Measurements from ENCODE around the gene PRRX1.

PRRX1 gene

DNA sequence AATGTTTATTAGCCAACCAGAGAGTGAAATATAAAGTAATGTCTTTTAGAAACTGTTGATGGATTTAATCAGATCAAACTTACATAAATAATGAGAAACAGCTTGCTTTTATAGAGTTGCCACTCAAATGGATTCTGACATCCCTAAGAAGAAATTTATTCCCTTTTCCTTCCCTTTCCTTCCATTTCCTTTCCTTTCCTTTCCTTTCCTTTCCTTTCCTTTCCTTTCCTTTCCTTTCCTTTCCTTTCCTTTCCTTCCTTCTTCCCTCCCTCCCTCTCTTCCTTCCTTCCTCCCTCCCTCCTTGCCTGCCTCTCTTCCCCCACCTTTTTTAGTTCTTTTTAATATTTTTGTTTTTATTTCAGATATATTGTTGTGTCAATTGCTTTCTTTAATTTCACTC is 27.3 kb downstream of the PRRX1 start:
- TF ChIP-seq, protein P1, sequence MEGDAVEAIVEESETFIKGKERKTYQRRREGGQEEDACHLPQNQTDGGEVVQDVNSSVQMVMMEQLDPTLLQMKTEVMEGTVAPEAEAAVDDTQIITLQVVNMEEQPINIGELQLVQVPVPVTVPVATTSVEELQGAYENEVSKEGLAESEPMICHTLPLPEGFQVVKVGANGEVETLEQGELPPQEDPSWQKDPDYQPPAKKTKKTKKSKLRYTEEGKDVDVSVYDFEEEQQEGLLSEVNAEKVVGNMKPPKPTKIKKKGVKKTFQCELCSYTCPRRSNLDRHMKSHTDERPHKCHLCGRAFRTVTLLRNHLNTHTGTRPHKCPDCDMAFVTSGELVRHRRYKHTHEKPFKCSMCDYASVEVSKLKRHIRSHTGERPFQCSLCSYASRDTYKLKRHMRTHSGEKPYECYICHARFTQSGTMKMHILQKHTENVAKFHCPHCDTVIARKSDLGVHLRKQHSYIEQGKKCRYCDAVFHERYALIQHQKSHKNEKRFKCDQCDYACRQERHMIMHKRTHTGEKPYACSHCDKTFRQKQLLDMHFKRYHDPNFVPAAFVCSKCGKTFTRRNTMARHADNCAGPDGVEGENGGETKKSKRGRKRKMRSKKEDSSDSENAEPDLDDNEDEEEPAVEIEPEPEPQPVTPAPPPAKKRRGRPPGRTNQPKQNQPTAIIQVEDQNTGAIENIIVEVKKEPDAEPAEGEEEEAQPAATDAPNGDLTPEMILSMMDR (IDR thresholded peaks at IDR 0.05; ENCODE audit: low read length, missing control alignments): no peak
- no peak overlapping the region for H3K4me3 ChIP-seq (replicated peaks; ENCODE audit: low read depth, low read length)
- DNase-seq (ENCODE audit: low read depth): no peak

DNA sequence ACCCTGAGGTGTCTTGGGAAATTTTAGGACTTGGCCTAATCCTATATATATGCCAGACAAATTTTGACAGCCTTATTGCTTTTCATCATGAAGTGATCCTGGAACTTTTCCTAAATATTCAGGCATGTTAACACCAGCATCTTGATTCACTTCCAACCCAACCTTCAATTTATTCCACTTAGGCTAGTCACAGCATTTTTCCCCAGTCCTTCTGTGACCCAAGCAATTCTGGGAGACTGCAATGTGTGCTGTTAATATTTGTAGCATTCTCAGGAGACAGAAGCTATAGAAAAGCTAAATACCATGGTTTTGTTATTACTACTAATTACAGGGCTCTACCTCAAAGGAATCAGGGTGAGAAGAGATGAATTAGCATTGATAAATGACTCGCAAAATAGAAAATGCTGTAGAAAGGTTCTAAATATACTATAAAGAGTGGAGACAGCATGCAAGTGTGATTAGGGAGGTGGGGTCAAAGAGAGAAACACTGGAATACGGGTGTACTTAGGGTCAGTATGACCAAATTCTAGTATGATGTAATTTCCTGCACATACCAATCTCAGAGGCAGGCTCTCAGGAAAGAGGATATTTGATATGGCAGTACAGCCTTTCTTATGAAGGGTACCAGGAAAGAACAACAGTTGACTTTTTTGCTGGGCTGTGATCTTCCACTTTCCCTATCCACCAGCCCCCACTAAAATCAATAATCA is 29.1 kb downstream of the PRRX1 start:
- no peak overlapping the region for H3K4me3 ChIP-seq (replicated peaks; ENCODE audit: low read depth, low read length)
- DNase-seq (ENCODE audit: low read depth): peak; percentile 87

DNA sequence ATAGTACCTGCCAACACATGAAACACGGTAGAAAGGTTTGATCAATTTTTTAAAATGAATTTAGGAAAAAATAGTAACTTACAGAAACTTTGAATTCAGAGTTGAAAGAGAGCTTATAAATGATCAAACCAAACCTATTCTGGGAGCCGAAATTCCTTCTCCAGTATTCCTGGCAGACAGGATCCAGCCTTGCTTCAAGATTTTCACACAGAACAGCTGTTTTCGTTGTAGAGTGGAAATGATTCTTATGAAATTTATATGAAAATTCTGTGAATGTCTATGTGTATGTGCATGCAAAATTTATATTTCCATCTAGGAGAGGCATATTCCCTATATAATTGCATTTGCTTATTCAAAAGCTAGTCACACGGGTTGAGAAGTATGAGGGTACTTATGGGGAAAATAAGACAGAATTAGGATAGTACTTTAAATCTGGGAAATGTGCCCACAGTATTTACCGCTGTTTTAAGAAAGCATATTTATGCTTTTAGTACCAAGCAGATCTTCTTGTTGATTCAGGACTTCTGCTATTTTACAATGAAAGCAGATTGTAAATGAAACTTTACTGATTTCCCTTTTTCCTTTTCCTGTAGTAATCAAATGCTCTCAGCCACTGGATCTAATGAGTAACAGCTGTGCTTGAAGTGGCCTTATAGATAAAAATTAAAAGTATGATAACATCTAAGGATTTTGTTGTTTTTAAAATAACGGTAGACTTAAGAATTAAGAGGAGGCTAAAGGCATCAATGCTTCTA is 30.4 kb downstream of the PRRX1 start:
- peak overlapping the region; percentile 17 for H3K4me3 ChIP-seq (replicated peaks; ENCODE audit: low read depth, low read length)
- DNase-seq (ENCODE audit: low read depth): no peak
- TF ChIP-seq, protein P1 (IDR thresholded peaks at IDR 0.05; ENCODE audit: low read length, missing control alignments): no peak

More for the DNA sequence above, 29.1 kb downstream of the PRRX1 start:
- TF ChIP-seq, protein P1 (IDR thresholded peaks at IDR 0.05; ENCODE audit: low read length, missing control alignments): no peak

DNA sequence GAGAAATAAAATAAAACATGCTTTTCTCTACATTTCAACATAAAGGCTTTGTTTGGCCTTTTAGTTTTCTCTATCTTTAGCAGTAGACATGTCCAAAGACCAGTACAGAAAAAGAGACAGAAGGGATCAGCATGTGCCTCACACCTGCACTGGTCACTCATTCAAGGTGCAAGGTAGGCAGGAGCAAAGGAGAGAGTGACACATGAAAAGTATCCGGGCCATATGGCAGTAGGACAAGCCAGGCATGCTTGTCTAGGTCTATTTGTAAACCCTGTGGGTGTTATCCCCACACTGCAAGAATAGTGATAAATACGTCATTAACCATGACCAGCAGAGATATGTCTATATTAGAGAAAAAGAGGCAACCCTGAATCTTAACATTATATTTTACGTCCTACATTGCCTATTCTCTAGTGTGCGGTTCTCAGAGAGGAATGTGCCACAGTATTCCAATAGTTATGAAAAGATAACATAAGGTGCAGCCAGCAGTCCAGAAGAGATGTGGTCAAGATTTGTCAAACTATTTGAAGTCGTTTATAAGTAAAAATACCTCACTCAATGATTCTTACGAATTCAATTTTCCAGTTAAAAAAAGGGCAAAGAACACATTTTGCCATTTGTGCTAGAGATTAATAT is 32.1 kb downstream of the PRRX1 start:
- TF ChIP-seq, protein P1 (IDR thresholded peaks at IDR 0.05; ENCODE audit: low read length, missing control alignments): no peak
- DNase-seq (ENCODE audit: low read depth): no peak
- H3K4me3 ChIP-seq (replicated peaks; ENCODE audit: low read depth, low read length): no peak overlapping the region

DNA sequence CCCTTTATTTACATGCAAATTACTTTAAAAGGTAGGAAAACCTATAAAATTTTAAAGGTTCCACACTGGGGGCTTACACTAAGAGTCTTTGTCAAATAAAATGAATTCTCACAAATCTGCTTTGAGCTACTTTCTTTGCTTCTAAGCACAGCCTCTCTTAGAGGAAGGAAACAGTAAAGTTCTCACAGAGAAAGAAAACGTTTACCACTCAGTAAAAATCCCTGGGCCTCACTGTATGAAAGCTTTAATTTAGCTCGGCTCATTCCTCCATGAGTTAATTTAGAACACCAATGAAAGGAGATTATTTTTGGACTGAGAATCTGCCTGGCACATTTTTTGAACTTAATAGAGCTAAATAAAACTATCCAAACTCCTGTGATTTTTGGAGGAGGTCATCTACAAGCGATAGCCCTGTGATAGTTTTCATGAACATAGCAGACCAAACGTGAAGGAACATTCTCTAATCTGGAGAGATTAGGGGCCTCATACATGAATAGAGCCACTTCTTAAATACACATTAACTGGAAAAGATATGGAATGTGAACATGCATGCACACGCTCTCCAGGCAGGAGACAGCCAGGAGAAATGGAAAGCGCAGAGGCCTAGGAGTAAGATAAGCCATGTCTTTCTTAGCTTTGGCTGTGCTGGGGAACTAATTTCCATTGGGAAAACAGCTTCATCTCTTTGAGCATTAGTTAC is 32.8 kb downstream of the PRRX1 start:
- TF ChIP-seq, protein P1 (IDR thresholded peaks at IDR 0.05; ENCODE audit: low read length, missing control alignments): no peak
- no peak overlapping the region for H3K4me3 ChIP-seq (replicated peaks; ENCODE audit: low read depth, low read length)
- DNase-seq (ENCODE audit: low read depth): no peak

DNA sequence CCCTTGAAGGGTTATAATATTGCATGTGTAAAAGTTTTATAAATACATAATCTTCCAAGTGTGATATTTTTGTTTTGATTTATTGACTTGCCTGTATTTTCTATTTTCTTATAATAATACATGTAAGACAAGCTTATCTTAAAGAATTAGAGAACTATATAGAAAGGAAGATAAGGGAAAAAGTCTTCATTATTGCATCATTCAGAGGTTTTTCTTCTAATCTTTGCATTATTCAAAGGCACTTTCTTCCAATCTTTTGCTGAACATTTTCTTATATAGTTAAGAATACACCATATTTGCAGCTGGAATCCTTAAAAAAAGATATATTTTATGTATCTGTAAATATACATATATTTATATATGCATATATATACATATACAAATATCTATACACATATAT is 33.4 kb downstream of the PRRX1 start:
- no peak for DNase-seq (ENCODE audit: low read depth)
- TF ChIP-seq, protein P1 (IDR thresholded peaks at IDR 0.05; ENCODE audit: low read length, missing control alignments): no peak

More for the DNA sequence above, 33.4 kb downstream of the PRRX1 start:
- no peak overlapping the region for H3K4me3 ChIP-seq (replicated peaks; ENCODE audit: low read depth, low read length)
